Body of pancreas (tissue), 4 donors: ENCODE measurements around the gene METTL8. TPM values are rescaled to one million over a fixed set of nuclear protein-coding genes. Genes with fewer than 3 reads are reported as not detected.
"Not testable (repeated sequence)": the region's sequence is repeated elsewhere in the genome, so short reads cannot be mapped to it uniquely, and the experiment has no call there.

Experiments used
- ATAC-seq: fragments of 150-250 bp; one replicate; pipeline ENCODE4 v1.9.1; 2016
- DNase-seq, 4 donors: peaks; one replicate each; pipeline ENCODE4 v3.0.0-alpha.2; 2019
- H3K27ac ChIP-seq, 4 donors: fragments of 200-600 bp; sonication (generic); 1 replicate in 3 of 4; 2 replicates in 1 of 4; pipeline versions ENCODE4 v1.5.1 to v1.6.1; 2016 to 2019; ENCODE audit warnings: mild to moderate bottlenecking in 1 of 4, mixed read lengths in 1 of 4, moderate library complexity in 1 of 4
- H3K27me3 ChIP-seq, 2 donors: fragments of 200-600 bp; sonication (generic); one replicate each; pipeline ENCODE4 v1.6.0; 2016; ENCODE audit warnings: mild to moderate bottlenecking in 1 of 2
- H3K36me3 ChIP-seq, 2 donors: fragments of 200-600 bp; sonication (generic); replicated peaks in 1 of 2; 2 replicates each; pipeline ENCODE4 v1.5.1; 2016; ENCODE audit warnings: low read depth in 2 of 2; ENCODE audit not compliant: insufficient read depth in 1 of 2
- H3K4me1 ChIP-seq: fragments of 200-600 bp; sonication (generic); one replicate; pipeline ENCODE4 v1.6.0; 2016
- H3K4me3 ChIP-seq, 2 donors: fragments of 200-600 bp; sonication (generic); 1 replicate in 1 of 2; 2 replicates in 1 of 2; pipeline ENCODE4 v1.5.1; 2016 to 2019
- H3K9me3 ChIP-seq, 3 donors: fragments of 200-600 bp; sonication (generic); 1 replicate in 2 of 3; 2 replicates in 1 of 3; pipeline ENCODE4 v1.5.1; 2016
- POLR2A ChIP-seq, 3 donors: fragments of 450-650 bp; IDR thresholded peaks; one replicate each; pipeline ENCODE4 v1.6.1; 2016; ENCODE audit warnings: antibody characterized with exemption in 3 of 3, mild to moderate bottlenecking in 2 of 3
- WGBS, 2 donors: methylation state at CpG; one replicate each; pipeline ENCODE4 v1.1.5; 2017; 5-methylcytosine and 5-hydroxymethylcytosine counted together
- intact Hi-C: fragments of 100-400 bp; cut with DNase I; formaldehyde crosslinking; loops from one replicate; pipeline ENCODE4 v1.15.1; 2023
- total RNA-seq, 2 donors: library from RNA; depleted of rRNA; stranded (reverse); fragments of >200 nt; gene quantifications; one replicate each; pipeline ENCODE4 v1.1.0, GENCODE V29; 2016
- TF ChIP-seq, protein P1 (sequence below), 7 experiments: fragments of 450-650 bp in 4 of 7; fragments of 200-600 bp in 3 of 7; sonication (generic) in 3 of 7; IDR thresholded peaks; one replicate each; pipeline ENCODE4 v1.5.1; 2016 to 2019; ENCODE audit warnings: antibody characterized with exemption in 7 of 7

Gene METTL8
- total RNA-seq, 2 donors from 2014 or later, result 14.8 to 17.4 TPM

DNA sequence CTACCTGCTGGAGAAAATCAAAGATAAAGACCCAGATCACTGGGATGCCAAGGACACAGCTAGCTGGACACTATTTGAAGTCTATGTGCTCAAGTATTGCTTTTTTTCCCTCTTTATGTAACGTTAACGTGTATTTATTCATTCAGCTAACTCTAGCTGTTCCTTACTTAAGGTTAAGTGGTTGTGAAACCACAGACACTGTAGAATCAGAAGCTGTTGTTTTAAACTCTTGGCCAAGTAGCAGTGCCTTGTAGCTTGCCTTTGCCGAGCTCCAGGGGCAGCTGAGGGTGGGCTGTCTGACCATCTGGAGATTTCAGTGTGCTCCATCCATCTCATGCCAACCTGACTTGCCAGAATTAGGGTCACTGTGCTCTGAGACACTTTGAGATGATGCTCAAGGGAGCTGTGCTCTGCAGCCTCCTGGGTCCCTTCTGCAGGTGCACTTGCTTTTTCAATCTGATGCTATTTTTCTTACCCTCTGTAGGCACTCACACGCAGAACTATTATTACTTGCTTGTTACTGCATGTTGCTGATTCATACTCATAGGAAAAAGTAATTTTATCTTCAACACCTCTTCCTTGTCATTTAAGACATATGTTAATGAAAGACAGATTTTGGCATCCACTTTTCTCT lies 116.2 kb downstream of the METTL8 start:
- Histone ChIP-seq H3K9me3 (no peaks in the 10 kb centered on the region), H3K4me1 (no peaks in the 10 kb centered on the region), H3K27me3 (no peaks in the 10 kb centered on the region), H3K27ac (no peak overlapping the region), H3K4me3 (no peak overlapping the region), H3K36me3 (no peaks in the 10 kb centered on the region)
- WGBS, 2 donors, result 85% methylated on average over 4 of the region's 4 CpGs
- TF ChIP-seq, protein P1, sequence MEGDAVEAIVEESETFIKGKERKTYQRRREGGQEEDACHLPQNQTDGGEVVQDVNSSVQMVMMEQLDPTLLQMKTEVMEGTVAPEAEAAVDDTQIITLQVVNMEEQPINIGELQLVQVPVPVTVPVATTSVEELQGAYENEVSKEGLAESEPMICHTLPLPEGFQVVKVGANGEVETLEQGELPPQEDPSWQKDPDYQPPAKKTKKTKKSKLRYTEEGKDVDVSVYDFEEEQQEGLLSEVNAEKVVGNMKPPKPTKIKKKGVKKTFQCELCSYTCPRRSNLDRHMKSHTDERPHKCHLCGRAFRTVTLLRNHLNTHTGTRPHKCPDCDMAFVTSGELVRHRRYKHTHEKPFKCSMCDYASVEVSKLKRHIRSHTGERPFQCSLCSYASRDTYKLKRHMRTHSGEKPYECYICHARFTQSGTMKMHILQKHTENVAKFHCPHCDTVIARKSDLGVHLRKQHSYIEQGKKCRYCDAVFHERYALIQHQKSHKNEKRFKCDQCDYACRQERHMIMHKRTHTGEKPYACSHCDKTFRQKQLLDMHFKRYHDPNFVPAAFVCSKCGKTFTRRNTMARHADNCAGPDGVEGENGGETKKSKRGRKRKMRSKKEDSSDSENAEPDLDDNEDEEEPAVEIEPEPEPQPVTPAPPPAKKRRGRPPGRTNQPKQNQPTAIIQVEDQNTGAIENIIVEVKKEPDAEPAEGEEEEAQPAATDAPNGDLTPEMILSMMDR (IDR thresholded peaks at IDR 0.05), result no peak
- ATAC-seq (no peak), DNase-seq (no peak)
- intact Hi-C loops, result no loop called here

DNA sequence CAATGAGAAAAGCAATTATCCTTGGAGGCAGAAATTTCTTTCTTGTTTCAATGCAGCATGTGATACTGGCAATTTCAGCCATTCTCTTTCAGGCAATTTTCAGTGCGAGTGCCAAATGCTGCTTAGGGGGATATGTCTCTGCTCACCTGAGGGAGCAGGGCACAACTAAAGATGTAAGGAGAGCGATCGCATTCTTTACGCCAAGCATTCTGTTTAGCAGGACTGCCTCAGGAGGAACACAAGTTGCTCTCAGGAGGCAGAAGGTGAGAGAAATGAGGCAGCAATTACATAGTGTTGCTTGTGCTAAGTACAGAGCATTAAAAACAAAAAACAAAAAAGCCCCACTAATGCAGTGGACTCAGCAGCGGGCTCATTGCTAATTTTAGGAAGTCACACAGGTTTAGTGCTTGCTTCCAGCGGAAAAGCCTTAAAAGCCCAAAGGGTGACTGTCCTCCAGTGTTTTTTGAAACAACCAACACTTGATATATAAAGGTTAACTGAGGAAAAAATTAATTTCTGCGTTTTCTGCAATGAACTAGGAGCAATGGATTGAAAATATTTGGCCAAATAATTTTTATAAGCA lies 116.9 kb downstream of the METTL8 start:
- TF ChIP-seq POLR2A (IDR thresholded peaks at IDR 0.05), result no peak
- TF ChIP-seq, protein P1 (IDR thresholded peaks at IDR 0.05), result no peak
- ATAC-seq, result no peak
- WGBS, 2 donors, result 86 to 87% methylated on average over 7 of the region's 7 CpGs

DNA sequence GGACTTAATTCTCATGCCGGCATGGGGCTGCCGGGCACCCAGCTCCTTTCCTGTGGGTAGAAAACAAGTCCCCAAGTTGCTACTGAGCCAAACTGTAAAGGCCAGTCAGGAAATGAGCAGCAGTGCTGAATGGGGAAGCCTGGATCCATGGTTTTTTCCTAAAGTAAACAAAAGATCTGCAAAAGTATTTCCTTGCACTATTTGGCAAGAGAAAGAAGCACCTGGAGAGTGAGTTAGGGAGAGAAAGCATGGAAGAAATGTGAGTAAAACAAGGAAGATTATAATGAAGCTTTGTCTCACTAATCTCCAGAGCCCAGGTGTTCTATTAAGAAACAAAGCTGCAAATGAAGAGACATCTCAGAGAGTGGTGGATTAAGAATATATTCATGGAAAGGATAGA lies 117.6 kb downstream of the METTL8 start:
- Histone ChIP-seq H3K9me3 (peaks cover 0 to 6% (median 0%) of the 10 kb centered on the region in 3 donors), H3K4me3 (no peak overlapping the region), H3K27ac (no peak overlapping the region), H3K4me1 (no peaks in the 10 kb centered on the region), H3K27me3 (no peaks in the 10 kb centered on the region), H3K36me3 (no peaks in the 10 kb centered on the region)
- WGBS, 2 donors, result 24 to 32% methylated on average over 2 of the region's 2 CpGs
- intact Hi-C loops, result no loop called here
- no peak for DNase-seq
- ATAC-seq, result no peak
- TF ChIP-seq POLR2A (IDR thresholded peaks at IDR 0.05), result no peak
- TF ChIP-seq, protein P1 (IDR thresholded peaks at IDR 0.05), result no peak

More for the DNA sequence above, 116.9 kb downstream of the METTL8 start:
- Histone ChIP-seq H3K27me3 (no peaks in the 10 kb centered on the region), H3K27ac (no peak overlapping the region), H3K4me3 (no peak overlapping the region), H3K4me1 (no peaks in the 10 kb centered on the region), H3K9me3 (peaks cover 0 to under 1% (median 0%) of the 10 kb centered on the region in 3 donors), H3K36me3 (no peaks in the 10 kb centered on the region)
- DNase-seq, result no peak
- intact Hi-C loops, result no loop called here

DNA sequence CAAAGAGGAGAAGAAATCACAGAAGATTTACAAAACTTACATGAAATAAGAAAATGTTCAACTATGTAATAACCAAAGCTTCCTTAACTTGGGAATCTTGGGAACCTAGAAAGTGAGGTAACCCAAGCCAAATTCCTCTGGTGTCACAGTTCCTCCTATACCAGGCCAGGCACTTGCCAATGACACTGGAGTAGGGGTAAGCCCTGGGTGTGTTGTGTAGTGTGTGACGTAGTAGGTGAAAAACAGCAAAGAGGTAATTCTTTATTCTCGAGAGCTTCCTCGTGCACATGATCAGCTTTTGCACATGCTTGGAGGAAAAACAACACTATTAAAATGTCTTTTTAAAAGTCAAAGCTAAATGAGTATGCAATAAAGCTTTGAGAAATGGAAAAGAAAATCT lies 118.0 kb downstream of the METTL8 start:
- ATAC-seq (no peak), DNase-seq (no peak)
- intact Hi-C loops, result no loop called here
- no peaks in the 10 kb centered on the region for H3K36me3 ChIP-seq
- H3K4me3 ChIP-seq, result no peak overlapping the region
- no peak for TF ChIP-seq POLR2A (IDR thresholded peaks at IDR 0.05)
- TF ChIP-seq, protein P1 (IDR thresholded peaks at IDR 0.05), result no peak
- H3K27me3 ChIP-seq, result no peaks in the 10 kb centered on the region
- peaks cover 0 to 7% (median 0%) of the 10 kb centered on the region in 3 donors for H3K9me3 ChIP-seq
- no peaks in the 10 kb centered on the region for H3K4me1 ChIP-seq
- WGBS, 2 donors, result 62 to 75% methylated on average over 3 of the region's 3 CpGs
- H3K27ac ChIP-seq, result no peak overlapping the region

DNA sequence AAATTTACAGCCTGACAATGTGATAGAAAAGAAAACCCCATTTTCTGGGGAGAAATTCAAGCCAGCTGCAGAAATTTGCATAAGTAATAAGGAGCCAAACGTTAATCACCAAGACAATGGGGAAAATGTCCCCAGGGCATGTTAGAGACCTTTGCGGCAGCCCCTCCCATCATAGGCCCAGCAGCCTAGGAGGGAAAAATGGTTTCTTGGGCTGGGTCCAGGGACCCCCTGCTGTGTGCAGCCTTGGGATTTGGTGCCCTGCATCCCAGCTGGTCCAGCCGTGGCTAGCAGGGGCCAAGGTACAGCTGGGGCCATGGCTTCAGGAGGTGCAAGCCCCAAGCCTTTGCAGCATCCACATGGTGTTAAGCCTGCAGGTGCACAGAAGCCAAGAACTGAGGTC lies 121.6 kb downstream of the METTL8 start:
- H3K4me3 ChIP-seq, intact Hi-C loops, H3K36me3 ChIP-seq, H3K4me1 ChIP-seq, H3K27me3 ChIP-seq, DNase-seq, H3K9me3 ChIP-seq, H3K27ac ChIP-seq, ATAC-seq: not testable (repeated sequence)
- 82 to 83% methylated on average over 2 to 3 of the region's 3 CpGs for WGBS, 2 donors

DNA sequence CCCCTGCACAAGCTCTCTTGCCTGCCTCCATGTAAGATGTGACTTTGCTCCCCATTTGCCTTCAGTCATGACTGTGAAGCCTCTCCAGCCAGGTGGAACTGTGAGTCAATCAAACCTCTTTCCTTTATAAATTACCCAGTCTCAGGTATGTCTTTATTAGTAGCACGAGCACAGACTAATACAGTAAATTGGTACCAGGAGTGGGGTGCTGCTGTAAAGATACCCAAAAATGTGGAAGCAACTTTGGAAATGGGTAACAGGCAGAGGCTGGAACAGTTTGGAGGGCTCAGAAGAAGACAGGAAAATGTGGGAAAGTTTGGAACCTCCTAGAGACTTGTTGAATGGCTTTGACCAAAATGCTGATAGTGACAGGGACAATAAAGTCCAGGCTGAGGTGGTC lies 122.2 kb downstream of the METTL8 start:
- WGBS, 2 donors, result 86 to 100% methylated on average over 1 of the region's 1 CpG
- H3K9me3 ChIP-seq, intact Hi-C loops, H3K4me3 ChIP-seq, DNase-seq, H3K27ac ChIP-seq, H3K36me3 ChIP-seq, H3K4me1 ChIP-seq, H3K27me3 ChIP-seq, ATAC-seq: not testable (repeated sequence)
